Esophagus squamous epithelium (tissue), 5 donors: ENCODE measurements around the gene BIRC5. TPM values are rescaled to one million over a fixed set of nuclear protein-coding genes. Genes with fewer than 3 reads are reported as not detected.

ENCODE experiments used
- DNase-seq: peaks from one replicate; lab custom pipeline; 2025; lab: John Stamatoyannopoulos, UW
- H3K27ac ChIP-seq, 4 donors: fragments of 200-600 bp; sonication (generic); one replicate each; pipeline ENCODE4 v1.5.1; 2016 to 2019; ENCODE audit warnings: mild to moderate bottlenecking in 1 of 4
- H3K27me3 ChIP-seq, 4 donors: fragments of 200-600 bp; sonication (generic); 1 replicate in 3 of 4; 2 replicates in 1 of 4; pipeline versions ENCODE4 v1.5.1 to v1.6.0; 2017 to 2021; ENCODE audit warnings: antibody characterized with exemption in 1 of 4
- H3K36me3 ChIP-seq, 3 donors: fragments of 200-600 bp; sonication (generic); one replicate each; pipeline ENCODE4 v1.5.1; 2016 to 2019
- H3K4me1 ChIP-seq, 3 donors: fragments of 200-600 bp; sonication (generic); one replicate each; pipeline ENCODE4 v1.5.1; 2017 to 2019
- H3K4me3 ChIP-seq, 4 donors: fragments of 200-600 bp; sonication (generic); 1 replicate in 3 of 4; 2 replicates in 1 of 4; pipeline ENCODE4 v1.5.1; 2016 to 2019; ENCODE audit warnings: mild to moderate bottlenecking in 2 of 4, moderate library complexity in 1 of 4
- H3K9me3 ChIP-seq, 3 donors: fragments of 200-600 bp; sonication (generic); one replicate each; pipeline ENCODE4 v1.5.1; 2016 to 2019
- POLR2A ChIP-seq, 4 donors: fragments of 450-650 bp; IDR thresholded peaks; one replicate each; pipeline ENCODE4 v1.6.1; 2017; ENCODE audit warnings: antibody characterized with exemption in 4 of 4, mild to moderate bottlenecking in 4 of 4, moderate library complexity in 3 of 4
- WGBS, 2 donors: methylation state at CpG; one replicate each; pipeline ENCODE4 v1.1.5; 2018; 5-methylcytosine and 5-hydroxymethylcytosine counted together
- intact Hi-C: fragments of 100-400 bp; cut with DNase I; formaldehyde crosslinking; loops from one replicate; pipeline ENCODE4 v1.15.0; 2022
- total RNA-seq, 4 donors: library from RNA; depleted of rRNA; stranded (reverse); fragments of >200 nt; gene quantifications; one replicate each; pipeline ENCODE4 v1.1.0, GENCODE V29; 2016
- TF ChIP-seq, protein P1 (sequence below), 6 experiments: fragments of 450-650 bp in 4 of 6; fragments of 200-600 bp in 2 of 6; sonication (generic) in 2 of 6; IDR thresholded peaks; one replicate each; pipeline ENCODE4 v1.5.1; 2016 to 2019; ENCODE audit warnings: antibody characterized with exemption in 6 of 6, mild to moderate bottlenecking in 4 of 6, moderate library complexity in 4 of 6
- donor health status: DM: yes; HTN: yes; CAD: no.

BIRC5 gene
- total RNA-seq, 4 donors from 2014 or later, result 6.6 to 33.6 (median 21.0) TPM

GRCh38 chr17:78249818-78250806 lies 36.1 kb downstream of the BIRC5 start:
- H3K27ac ChIP-seq, result no peak overlapping the region
- DNase-seq, result no peak
- H3K36me3 ChIP-seq, result no peaks in the 10 kb centered on the region
- intact Hi-C loops, result loop anchor here (5.0 to 10.0 kb wide), 2 partner anchors 63 to 135 kb away; partner anchors contain the start of genes AFMID and TK1
- 56 to 73% methylated on average over 8 to 14 of the region's 20 CpGs for WGBS, 2 donors
- no peak overlapping the region for H3K4me3 ChIP-seq
- H3K9me3 ChIP-seq, result no peaks in the 10 kb centered on the region
- peaks cover 0 to 8% (median 0%) of the 10 kb centered on the region in 4 donors for H3K27me3 ChIP-seq
- no peak for TF ChIP-seq POLR2A (IDR thresholded peaks at IDR 0.05)
- TF ChIP-seq, protein P1, sequence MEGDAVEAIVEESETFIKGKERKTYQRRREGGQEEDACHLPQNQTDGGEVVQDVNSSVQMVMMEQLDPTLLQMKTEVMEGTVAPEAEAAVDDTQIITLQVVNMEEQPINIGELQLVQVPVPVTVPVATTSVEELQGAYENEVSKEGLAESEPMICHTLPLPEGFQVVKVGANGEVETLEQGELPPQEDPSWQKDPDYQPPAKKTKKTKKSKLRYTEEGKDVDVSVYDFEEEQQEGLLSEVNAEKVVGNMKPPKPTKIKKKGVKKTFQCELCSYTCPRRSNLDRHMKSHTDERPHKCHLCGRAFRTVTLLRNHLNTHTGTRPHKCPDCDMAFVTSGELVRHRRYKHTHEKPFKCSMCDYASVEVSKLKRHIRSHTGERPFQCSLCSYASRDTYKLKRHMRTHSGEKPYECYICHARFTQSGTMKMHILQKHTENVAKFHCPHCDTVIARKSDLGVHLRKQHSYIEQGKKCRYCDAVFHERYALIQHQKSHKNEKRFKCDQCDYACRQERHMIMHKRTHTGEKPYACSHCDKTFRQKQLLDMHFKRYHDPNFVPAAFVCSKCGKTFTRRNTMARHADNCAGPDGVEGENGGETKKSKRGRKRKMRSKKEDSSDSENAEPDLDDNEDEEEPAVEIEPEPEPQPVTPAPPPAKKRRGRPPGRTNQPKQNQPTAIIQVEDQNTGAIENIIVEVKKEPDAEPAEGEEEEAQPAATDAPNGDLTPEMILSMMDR (IDR thresholded peaks at IDR 0.05), result no peak
- H3K4me1 ChIP-seq, result peaks cover 17 to 39% (median 17%) of the 10 kb centered on the region in 3 donors

GRCh38 chr17:78250891-78251772 lies 37.1 kb downstream of the BIRC5 start:
- no peaks in the 10 kb centered on the region for H3K9me3 ChIP-seq
- 5 to 10% methylated on average over 4 to 6 of the region's 27 CpGs for WGBS, 2 donors
- peak overlapping the region in 1 of 4 donors; percentile 41 for H3K4me3 ChIP-seq
- no peak for DNase-seq
- H3K4me1 ChIP-seq, result peaks cover 17 to 39% (median 17%) of the 10 kb centered on the region in 3 donors
- H3K27me3 ChIP-seq, result peaks cover 0 to 8% (median 0%) of the 10 kb centered on the region in 4 donors
- intact Hi-C loops, result loop anchor here (5.0 kb wide), 1 partner anchor 64 kb away; the partner anchor contains the start of genes AFMID and TK1
- H3K36me3 ChIP-seq, result no peaks in the 10 kb centered on the region
- peak overlapping the region in 3 of 4 donors; percentile 17 to 31 (median 25) for H3K27ac ChIP-seq
- TF ChIP-seq, protein P1 (IDR thresholded peaks at IDR 0.05), result peak; percentile 96 to 100 (median 99)
- TF ChIP-seq POLR2A (IDR thresholded peaks at IDR 0.05), result no peak

DNA sequence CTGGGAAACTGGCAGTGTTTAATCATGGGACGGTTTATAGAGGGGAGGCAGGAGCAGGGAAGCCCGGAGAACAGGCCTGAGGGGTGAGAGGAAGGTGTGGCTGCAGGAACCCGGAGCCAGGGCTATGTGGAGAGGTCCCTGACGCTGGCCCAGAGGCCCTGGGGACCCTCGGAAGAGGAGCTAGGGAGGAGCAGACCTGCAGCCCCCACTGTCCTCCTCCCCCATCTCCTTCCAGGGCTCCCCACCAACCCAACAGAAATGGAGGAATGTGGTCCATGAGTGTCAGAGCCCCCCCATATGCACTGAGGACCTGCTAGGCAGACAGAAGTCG lies 37.7 kb downstream of the BIRC5 start:
- Histone ChIP-seq H3K27me3 (peaks cover 0 to 8% (median 0%) of the 10 kb centered on the region in 4 donors), H3K4me3 (no peak overlapping the region), H3K36me3 (no peaks in the 10 kb centered on the region), H3K27ac (no peak overlapping the region), H3K4me1 (peaks cover 17 to 40% (median 17%) of the 10 kb centered on the region in 3 donors), H3K9me3 (no peaks in the 10 kb centered on the region)
- TF ChIP-seq POLR2A (IDR thresholded peaks at IDR 0.05), result no peak
- TF ChIP-seq, protein P1 (IDR thresholded peaks at IDR 0.05), result no peak
- intact Hi-C loops, result loop anchor here (5.0 kb wide), 1 partner anchor 64 kb away; the partner anchor contains the start of genes AFMID and TK1
- WGBS, 2 donors, result 40 to 50% methylated on average over 1 to 3 of the region's 6 CpGs
- DNase-seq, result no peak

DNA sequence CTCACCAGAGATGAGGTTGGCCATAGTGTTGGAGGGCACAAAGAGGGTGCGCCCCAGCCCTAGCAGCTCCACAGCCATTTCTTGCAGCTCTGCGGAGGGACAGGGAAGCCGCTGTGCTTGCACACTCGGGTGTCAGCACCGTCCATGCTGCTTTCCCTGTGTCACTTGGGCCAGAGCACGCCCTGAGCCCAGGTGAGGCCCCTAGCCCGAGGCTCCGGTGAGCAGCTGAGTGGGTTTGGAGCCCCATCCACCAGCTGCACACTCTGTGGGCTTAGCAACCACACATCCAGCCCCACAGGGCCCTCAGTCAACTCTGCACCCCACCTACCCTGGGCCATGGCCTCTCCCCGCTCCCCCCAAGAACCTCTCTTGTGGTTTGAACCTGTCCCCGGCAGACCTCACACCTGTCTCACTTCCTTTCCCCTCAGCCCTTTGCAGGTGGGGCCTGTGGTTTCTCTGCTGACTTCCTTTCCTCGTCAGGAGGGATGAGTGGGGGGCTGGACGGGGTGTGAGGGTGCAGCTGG lies 38.1 kb downstream of the BIRC5 start:
- Histone ChIP-seq H3K27me3 (peaks cover 0 to 8% (median 0%) of the 10 kb centered on the region in 4 donors), H3K27ac (no peak overlapping the region), H3K4me1 (peaks cover 17 to 44% (median 17%) of the 10 kb centered on the region in 3 donors), H3K4me3 (no peak overlapping the region), H3K36me3 (no peaks in the 10 kb centered on the region), H3K9me3 (no peaks in the 10 kb centered on the region)
- no peak for DNase-seq
- intact Hi-C loops, result loop anchor here (5.0 kb wide), 1 partner anchor 65 kb away; the partner anchor contains the start of genes AFMID and TK1
- WGBS, 2 donors, result 59 to 67% methylated on average over 4 to 8 of the region's 12 CpGs
- TF ChIP-seq, protein P1 (IDR thresholded peaks at IDR 0.05), result no peak
- no peak for TF ChIP-seq POLR2A (IDR thresholded peaks at IDR 0.05)
